GM10248 (cell line): ENCODE results near the gene PIGR.

Experiments
- CTCF ChIA-PET: fragments of 300-600 bp; sonication (Branson Sonifier 250); formaldehyde crosslinking; extraction: SDS; loops from one replicate; lab custom pipeline; 2021; ENCODE audit warnings: antibody characterized with exemption; lab: Yijun Ruan, JAX
- POLR2A ChIA-PET: fragments of 350-650 bp; sonication (Branson Sonifier 250); formaldehyde crosslinking; extraction: SDS; loops from one replicate; lab custom pipeline; 2020; ENCODE audit warnings: antibody characterized with exemption; lab: Yijun Ruan, JAX
- DNase-seq: peaks from one replicate; pipeline ENCODE4 v3.0.0; 2012; ENCODE audit errors: extremely low spot score
- TF ChIP-seq, protein P1 (sequence below): IDR thresholded peaks from 2 replicates; pipeline ENCODE4 v1.5.1; 2012; ENCODE audit warnings: mild to moderate bottlenecking, low read depth; ENCODE audit errors: extremely low read depth, missing control alignments, control extremely low read depth

The PIGR gene

DNA sequence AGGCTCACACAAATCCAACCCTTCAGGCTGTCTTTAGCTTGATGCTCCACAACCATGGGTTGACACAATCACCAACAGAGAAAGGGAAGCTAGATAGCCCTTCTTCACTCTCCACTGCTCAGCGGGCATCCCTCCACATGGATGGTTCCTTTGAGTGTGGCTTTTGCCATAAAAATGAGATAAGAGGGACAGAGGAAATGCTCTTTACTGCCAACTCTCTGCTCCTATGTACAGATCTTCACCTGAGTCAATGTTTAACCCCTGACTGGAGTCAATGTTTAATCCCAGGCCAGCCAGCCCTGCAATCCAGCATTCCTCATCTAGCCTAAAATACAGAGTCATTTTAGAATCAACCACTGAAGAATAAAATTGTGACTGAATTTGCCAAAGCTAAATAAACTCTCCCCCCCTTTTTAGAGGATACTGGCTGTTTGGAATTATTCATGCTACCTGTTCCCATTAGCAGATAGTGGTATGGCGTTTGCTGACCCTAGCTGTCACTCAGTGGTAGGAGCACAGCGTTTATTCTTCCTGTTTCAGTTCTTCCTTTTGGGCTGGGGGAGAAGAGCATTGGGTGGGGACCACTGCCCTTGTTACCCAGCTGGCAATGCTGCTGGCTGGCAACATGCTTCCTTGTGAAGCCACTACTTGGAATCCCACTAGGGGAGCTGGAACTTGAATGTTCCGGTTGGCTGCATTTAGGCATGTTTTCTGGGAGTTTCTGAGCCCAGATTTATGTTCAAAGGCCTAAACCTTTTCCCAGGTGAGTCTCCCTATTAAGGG, 5.2 kb upstream of the PIGR start:
- TF ChIP-seq, protein P1, sequence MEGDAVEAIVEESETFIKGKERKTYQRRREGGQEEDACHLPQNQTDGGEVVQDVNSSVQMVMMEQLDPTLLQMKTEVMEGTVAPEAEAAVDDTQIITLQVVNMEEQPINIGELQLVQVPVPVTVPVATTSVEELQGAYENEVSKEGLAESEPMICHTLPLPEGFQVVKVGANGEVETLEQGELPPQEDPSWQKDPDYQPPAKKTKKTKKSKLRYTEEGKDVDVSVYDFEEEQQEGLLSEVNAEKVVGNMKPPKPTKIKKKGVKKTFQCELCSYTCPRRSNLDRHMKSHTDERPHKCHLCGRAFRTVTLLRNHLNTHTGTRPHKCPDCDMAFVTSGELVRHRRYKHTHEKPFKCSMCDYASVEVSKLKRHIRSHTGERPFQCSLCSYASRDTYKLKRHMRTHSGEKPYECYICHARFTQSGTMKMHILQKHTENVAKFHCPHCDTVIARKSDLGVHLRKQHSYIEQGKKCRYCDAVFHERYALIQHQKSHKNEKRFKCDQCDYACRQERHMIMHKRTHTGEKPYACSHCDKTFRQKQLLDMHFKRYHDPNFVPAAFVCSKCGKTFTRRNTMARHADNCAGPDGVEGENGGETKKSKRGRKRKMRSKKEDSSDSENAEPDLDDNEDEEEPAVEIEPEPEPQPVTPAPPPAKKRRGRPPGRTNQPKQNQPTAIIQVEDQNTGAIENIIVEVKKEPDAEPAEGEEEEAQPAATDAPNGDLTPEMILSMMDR: no peak
- CTCF ChIA-PET: interaction anchor here (1.3 to 24.9 kb wide), 8 partner anchors 11 to 217 kb away, joined by 3 to 416 read pairs (median 4); partner anchors contain the start of gene FCMR
- DNase-seq: no peak
- POLR2A ChIA-PET: no interaction called here

DNA sequence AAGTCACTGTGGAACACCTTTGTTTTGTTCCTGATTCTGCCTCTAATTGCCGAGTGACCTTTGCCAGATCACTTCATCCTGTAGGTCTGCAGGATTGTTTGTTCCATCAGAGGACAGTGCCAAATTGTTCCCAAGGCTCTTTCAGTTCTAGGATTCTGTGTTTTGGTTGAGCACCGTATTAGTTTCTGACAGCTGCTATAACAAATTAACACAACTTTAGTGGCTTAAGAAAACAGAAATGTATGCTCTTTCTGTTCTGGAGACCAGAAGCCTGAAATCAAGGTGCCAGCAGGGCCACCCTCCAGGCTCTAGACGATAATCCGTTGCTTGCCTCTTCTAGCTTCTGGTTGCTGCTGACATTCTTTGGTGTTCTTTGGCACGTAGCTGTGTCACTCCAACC, 3.4 kb upstream of the PIGR start:
- POLR2A ChIA-PET: no interaction called here
- CTCF ChIA-PET: interaction anchor here (0.9 to 24.9 kb wide), 5 partner anchors 13 to 223 kb away, joined by 3 to 416 read pairs (median 12); partner anchors contain the start of gene IL20
- TF ChIP-seq, protein P1: no peak
- DNase-seq: no peak

DNA sequence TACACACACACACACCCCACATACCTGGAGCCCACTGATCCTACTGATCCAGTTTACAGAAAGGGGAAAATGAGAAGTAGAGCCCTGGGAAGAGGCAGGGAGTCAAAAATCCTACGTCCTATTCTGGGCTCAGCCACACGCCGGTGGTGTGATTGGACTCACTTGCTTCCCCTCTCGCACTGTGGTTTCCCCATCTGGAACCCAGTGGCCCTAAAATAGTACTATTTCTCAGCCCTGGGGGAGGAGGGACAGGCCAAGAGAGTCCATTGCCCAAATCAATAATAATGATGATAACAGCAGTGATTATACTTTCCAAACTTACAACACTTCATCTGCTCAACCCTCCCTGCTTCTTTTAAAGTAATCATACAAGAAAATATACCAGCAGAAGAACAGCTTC, 2.9 kb upstream of the PIGR start:
- CTCF ChIA-PET: interaction anchor here (2.0 to 25.0 kb wide), 5 partner anchors 12 to 40 kb away, joined by 5 to 416 read pairs (median 52); no protein-coding TSS in a partner anchor
- no peak for DNase-seq
- POLR2A ChIA-PET: no interaction called here
- TF ChIP-seq, protein P1: no peak

DNA sequence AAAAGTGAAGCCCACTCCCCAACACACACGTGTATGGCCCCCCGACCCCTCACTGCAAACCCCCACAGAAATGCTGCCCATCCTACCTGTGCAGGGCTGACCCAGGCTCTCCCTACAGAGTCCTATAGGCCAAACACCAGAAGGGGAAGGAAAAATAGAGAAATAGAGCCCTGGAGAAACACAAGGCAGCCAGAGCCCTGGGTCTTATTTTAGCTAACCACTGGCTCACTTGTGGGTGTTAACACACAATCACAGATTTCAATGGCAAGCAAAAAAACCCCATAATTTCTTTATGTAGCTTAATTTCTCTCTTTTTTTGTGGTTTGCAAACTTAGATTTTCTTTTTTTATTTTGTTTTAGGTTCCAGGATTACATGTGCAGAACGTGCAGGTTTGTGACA, 989 bp upstream of the PIGR start:
- POLR2A ChIA-PET: no interaction called here
- CTCF ChIA-PET: interaction anchor here (1.3 to 25.0 kb wide), 8 partner anchors 11 to 441 kb away, joined by 3 to 416 read pairs (median 6); no protein-coding TSS in a partner anchor
- no peak for DNase-seq
- TF ChIP-seq, protein P1: no peak

DNA sequence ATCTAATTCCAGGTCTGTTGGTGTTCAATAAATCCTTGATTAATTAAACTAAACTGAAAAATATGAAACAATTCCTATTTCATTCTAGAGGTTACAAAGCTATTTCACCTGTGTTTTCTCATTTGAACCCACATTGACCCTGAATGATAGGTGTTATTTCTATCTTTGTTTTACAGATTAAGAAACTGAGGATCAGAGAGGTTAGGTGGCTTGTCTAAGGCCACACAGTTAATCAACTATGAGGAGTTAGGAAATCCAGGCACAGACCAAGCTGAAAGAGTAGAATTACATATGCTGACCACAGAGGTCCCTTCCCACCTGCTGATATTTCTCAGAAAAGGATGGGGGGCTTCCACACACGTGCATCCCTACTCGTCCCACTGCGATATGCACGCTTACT, 487 bp downstream of the PIGR start:
- ChIA-PET CTCF (interaction anchor here (1.2 to 25.0 kb wide), 6 partner anchors 9 to 81 kb away, joined by 3 to 416 read pairs (median 6); partner anchors contain the start of gene IL20), POLR2A (no interaction called here)
- DNase-seq: no peak
- TF ChIP-seq, protein P1: no peak

DNA sequence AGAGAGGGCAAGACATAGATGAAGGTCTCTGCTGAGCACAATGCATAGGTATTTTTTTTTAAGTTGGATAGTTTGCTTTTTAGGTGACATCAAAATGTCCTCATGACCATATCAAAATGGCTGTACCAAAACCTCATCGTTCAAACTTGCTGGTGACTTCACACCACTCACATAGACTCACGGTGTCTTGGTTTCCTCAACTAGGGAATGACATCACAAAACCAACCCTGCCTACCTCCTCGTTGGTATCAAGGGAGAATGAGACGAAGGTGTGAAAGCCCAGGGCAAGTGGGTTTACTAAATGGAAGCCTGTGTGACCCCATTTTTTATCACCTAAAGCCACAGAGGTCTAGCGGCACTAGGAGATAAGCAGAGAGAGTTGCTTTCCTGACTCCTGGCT, 1.6 kb downstream of the PIGR start:
- TF ChIP-seq, protein P1: no peak
- ChIA-PET CTCF (interaction anchor here (1.3 to 25.0 kb wide), 3 partner anchors 8 to 36 kb away, joined by 3 to 416 read pairs (median 357); no protein-coding TSS in a partner anchor), POLR2A (no interaction called here)
- DNase-seq: no peak
